Suppressor macrophage (primary cell): Measurements from ENCODE around the gene CHSY1.
A peak's percentile ranks its signal among the peaks of the same experiment; 100 is the strongest.

Experiments used
- DNase-seq, 4 experiments: peaks; one replicate each; pipeline ENCODE4 v3.0.0-alpha.2; 2020 to 2022

Gene CHSY1

DNA sequence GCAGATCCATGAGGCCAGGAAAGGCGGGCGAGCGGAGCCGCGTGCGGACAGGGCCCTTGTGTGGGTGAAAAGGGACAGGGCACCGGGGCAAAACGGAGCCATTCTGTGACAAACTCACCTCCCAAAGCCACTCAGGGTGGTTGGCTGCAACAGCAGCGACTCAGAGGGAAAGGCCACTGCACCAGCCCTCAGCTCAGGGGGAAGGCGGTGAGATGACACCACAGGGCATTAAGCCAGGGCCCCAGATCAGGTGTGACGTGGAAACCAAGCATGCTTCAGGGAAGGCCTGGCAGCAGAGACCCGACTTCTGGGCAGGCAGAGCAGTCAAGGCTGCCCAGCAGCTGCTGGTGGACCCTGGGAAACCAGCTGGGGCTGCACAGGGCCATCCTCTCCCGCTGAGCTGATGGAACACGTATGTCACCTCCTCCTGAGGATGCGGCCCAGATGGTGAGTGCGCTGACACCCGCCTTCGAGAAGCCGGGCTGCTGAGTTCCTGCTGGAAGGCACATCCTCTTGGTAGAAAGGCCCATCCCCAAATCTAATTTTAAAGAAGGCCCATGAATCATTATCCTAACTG lies 82.3 kb downstream of the CHSY1 start:
- DNase-seq = no peak

DNA sequence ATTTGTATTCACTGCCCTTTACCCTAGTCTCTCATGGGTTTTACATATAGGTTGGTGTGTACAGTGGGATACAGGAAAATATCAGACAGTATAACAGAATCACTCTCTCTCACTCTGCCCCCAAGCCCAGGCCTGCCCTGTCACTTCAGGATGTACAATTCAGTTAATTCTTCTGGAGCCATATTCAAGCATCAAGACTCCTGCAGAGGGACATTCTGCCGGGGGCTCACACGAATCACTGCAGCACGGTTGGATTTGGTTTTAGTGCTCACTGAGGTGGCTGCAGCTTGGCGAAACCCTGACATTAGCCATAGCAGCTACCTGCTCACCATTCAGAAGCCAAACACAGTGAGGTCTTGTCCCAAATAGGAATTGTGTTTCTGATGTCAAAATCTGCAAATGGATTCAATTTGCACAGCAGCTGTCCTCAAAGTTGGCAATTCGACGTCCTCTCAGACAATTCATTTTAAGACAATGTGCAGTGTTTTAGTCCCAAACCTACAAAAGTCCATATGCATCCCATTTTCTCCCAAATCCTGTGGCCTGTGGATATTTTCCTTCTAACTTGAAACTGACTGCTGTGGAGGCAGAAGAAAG lies 82.9 kb downstream of the CHSY1 start:
- DNase-seq = no peak

DNA sequence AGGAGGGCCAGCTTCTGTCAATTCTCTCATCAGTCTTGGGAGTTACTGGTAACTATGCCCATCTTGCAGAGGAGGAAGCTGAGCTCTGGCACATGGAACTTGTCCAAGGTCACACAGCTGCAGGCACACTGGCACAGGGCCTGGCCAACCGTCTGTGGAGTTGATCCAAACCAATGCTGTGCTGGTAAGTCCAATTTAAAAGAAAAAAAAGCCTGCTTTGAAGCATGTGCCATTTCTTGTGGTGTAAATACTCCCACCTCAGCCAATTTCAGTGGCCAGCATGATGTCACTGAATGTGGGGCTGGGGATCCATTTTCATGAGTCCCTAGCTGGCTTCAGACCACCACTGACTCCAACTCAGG lies 83.4 kb downstream of the CHSY1 start:
- peak in 3 of 4 experiments; percentile 48 to 55 (median 50) for DNase-seq

DNA sequence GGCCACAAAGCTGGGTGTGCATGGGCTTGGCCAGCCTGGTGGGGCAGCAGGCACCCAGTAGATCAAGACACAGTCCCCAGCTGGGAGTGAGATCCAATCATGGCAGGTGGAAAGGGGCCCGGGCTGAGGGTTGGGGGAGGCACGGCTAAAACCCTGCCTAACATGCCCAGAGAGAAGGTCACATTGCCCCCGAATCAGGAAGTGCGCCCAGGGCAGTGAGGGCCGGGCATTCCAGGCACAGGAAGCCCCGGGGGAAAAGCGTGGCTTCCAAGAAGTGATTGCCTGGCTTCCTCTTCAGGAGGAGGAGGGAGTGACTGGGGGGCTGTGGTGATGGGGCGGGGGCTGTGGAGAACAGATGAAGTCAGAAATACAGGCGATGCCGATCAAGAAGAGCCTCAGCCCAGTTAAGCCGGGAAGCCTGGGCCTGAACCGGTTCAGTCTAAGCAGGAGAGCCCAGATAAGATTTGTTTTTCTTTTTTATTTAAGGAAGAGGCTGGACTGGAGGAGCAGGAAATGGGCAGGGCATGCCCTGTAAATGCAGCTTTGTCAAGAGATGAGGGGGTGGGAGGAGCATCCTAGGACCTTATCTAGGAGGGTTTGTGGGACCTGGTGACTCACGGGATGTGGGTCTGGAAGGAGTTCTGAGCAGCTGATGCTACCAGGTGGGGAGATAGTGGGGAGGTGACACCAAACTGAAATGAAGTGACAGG lies 83.9 kb downstream of the CHSY1 start:
- peak; percentile 53 to 73 (median 66) for DNase-seq

DNA sequence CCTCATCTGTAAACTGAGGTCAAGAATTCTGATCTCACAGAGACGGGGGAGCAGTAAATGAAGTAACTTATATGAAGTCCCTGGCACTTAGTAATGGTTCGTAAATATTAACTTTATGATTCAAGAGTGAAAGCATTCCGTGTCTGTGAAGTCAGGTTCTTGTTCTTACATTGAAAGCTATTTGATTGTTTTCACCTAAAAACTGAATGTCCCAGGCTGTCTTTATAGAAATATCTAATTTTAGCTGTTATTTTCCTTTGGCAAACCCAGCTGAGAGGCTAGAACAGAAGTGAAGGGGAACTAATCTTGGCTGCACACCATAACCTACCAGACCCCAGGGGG lies 84.5 kb downstream of the CHSY1 start:
- DNase-seq = no peak

DNA sequence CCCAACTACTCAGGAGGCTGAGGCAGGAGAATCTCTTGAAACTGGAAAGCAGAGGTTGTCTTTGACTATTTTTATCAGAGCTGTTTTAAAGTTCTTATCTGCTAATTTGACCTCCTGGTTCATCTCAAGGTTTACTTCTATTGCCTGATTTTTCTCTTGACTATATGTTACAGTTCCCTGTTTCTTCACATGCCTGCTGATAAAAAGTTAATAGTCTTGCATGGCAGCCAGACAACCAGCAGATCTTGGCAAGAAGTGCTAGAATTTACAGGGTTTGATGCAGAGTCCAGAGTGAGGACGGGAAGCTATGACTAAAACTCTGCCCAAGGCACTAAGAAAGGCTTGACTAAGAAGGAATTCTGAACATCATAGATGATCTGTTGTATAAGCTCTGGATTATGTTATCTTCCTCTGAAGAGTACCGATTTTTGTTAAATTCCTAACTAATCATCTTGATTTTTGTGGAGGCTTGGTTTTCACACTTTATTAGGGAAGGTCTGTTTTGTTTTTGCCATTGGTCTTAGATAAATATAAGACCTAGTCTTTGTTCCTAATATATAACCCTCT lies 85.9 kb downstream of the CHSY1 start:
- no peak for DNase-seq

DNA sequence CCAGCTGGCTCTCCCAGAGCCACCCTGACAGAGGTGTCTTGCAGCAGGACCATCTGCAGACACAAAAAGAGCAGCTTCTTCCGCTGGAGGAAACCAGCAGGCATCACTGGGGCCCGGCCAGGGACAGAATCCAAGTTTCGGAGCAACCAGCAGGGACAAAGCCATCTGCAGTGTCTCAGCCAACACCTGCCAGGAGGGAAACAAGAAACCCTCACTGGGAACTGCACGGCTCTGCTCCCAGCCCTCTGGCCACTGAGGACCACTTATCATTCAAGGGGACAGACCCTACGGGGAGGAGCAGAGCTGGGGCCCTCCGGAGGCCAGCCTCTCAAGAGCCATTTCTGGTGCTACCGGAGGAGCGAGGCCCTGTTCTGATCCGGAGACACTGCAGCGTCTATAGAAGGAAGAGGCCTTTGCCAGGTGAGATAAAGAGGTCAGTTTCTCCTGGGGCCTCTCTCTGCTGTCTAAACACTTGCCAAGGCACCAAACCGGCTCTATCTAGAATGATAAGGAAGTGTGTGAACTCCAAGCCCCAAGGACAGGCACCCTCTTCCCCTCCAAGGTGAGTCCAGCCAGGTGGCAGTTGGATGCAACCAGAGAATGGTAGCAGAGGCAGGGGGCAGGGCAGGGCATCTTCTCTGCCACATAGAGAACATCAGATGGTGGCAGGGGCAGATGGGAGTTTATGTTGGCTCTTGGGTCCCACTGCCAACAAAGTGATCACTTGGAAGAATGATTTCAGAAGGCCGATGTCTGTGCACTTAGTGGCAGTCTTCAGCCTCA lies 89.0 kb downstream of the CHSY1 start:
- DNase-seq = no peak

DNA sequence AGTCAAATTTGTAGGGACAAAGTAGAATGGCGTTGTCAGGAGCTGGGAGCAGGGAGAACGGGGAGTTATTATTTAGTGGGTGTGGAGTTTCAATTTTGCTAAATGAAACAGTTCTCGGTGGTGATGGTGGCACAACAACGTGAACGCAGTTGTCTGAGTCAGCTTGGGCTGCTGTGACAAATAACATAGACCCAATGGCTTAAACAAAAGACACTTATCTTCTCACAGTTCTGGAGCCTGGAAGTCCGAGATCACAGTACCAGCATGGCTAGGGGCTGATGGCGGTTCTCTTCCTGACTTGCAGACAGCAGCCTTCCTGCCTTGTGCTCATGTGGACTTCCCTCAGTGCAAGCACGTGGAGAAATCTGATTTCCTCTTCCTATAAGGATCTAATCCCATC lies 90.2 kb downstream of the CHSY1 start:
- DNase-seq = no peak

DNA sequence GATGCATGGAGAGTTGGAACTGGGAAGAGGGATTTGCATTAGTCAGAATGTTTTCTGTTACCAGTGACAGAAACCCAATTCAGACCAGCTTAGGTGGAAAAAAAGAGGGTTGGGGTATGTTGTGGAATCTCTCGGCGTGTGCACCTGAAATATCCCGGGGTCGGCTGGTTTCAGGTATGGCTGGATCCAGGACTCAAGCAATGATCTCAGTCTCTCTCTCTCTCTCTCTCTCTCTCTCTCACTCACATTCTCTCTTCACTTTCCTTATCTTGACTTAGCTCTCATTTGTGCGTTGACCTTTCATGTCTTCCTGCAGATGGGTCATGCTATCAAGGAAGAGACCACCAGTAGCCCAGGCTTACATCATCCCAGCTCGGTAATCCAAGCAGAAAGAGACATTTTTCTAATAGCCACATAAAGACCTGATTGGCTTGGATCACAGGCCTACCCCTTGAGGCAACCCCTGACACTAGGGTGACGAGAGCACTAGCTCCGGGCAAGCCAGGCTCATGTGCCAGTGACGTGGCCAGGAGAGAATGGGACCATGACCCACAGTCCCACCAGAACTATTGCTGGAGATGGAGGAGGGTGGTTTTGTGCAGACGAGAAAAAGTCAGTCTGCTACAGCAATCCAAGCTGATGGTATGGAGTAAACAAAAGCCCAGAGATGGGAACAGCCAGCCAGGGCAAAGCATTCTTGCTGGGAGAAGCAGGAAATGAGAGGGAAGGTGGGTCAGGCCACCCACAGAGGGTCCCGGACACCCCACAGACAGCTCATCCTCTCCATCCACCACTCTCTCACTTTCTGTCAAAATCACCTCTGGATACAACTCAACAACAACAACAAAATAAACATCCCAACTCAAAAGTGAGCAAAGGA lies 91.7 kb downstream of the CHSY1 start:
- no peak for DNase-seq

DNA sequence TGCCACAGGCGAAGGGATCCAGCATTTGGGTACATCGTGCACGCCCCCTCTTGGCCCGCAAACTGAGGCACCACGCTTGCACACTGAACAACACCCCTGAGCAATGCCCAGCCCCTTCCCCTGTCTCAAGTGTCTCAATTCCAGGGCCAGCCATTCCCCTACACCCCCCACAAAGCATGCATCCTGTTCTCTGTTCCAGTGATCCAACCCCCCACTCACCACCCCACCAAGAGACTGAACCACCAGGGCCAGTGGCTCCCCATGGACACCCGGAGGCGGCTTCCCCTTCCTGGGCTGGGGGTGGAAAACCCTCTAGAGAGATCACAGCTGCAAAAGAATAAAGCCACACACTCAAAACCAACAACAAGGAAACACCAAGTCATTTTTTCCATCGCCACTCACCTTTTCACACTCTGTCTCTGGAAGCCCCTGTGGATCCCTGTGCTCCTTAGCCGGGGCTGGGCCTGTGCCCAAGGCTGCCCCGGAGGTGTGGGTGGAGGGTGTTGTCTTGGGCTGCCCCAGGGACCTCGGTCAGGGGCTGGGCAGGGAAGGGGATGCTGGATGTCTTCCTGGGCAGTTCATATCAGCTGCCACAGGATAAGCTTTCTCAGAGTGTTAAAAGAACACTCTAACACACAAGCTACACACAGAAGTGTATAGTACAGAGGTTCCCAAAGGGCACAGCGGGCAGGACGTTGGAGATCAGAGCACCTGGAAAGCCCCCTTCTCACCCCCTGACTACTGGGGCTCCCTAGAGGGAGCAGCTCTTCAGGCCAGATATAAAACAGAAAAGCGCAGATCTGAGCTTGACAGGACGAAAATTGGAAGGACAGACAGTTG lies 92.5 kb downstream of the CHSY1 start:
- peak; percentile 28 to 59 (median 40) for DNase-seq

DNA sequence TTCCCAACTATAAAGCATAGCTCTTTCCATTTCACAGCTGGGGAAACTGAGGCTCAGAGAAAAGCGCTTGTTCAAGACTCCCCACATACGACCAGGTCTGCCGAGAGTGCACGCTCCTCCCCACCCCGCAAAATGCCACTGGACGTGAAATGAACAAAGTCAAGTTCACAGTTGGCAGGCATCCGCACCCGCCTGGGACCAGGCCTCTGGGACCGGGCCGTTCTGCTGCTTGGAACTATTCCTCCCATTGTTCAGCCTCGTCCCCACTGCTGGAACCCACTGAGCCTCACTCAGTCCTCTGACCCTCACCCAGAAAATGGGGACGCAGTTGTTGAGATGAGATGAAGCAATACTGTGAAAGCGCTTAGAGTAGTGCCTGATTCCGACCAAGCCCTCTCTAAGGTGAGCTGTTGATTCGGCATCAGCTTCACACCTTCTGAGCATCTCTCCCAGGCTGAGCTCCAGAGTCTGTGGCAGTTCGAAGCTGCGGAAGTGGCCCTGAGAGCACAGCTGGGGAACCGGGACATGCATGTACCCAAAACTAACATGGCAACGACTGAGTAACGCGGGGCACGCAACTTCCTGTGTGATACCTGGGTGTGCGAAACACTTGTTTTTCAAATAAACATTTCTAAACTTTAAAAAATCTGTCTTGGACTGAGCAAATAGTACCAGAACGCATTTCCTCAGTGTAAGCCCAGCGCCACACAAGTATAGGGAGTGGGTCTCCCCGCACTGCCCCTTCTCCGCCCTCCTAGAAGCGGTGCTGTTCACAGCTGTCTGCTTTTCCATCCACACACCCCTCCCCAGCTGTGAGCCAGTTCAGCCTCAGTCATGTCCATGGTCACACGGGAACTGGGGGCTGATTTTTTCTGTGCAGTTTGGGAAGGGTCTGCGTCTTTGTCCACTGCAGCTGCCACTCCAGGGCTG lies 93.4 kb downstream of the CHSY1 start:
- no peak for DNase-seq

DNA sequence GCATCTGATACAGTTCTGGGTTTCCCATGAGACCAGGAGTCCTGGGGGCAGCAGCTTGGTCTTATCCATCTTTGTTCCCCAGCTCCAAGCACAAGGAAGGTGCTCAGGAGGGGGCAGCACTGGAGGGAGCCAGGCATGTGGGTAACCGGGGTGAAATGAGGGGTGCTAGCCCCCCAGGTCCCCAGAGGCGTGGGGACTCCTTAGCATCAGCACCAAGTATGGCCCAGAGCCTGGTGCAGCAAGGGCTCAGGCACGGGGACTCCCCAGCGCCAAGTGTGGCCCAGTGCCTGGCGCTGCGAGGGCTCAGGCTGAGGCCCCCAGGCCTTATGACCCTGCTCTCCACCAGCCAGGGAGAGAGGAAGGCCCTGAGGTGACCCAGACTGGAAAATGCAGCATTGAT lies 94.1 kb downstream of the CHSY1 start:
- DNase-seq = no peak

DNA sequence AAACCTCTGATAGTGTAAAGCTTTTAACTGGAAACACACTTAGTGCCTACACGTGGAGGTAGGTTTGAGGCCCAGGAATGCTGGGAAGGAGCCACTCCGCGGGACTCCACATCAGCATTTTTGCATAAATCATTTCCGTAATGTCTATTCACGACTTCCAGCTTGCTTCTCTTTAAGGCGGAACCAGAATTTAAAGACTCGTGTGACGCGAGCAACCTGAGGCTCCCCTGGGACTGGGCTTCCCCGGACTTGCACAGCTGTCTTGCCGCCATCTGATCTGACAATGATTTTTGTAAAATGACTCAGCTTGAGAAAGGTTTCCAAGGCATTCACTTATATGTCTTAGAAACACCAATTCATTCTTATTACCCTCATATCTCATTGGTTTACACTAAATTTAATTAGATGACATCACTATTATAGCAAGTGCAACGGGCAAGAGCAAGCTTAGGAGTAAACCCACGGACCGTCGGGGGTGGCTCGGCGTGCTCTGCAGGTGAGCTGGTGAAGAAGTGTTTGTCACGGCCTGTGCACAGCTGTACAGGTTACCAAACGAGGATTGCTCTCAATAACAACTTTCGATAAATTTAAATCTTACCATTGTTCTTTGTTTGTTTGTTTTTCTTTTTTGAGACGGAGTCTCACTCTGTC lies 95.2 kb downstream of the CHSY1 start:
- no peak for DNase-seq

DNA sequence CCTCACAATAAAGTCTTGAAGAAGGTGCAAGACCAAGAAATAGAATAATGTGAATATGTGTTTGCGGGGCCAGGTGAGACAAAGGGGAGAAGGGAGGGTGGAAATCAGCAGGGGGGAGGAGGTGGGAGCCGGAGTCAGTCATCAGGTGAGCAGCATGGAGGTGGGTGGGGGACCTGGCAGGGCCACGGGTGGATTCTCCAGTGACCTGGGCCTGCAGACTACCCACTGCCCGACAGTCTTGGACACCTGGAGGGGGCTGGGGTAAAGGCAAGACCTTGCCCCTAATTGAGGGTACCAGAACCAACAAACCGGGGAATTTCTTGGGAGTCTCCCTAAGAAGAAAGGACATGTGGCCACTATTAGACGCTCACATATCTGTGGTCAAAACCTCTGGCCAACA lies 95.8 kb downstream of the CHSY1 start:
- no peak for DNase-seq

DNA sequence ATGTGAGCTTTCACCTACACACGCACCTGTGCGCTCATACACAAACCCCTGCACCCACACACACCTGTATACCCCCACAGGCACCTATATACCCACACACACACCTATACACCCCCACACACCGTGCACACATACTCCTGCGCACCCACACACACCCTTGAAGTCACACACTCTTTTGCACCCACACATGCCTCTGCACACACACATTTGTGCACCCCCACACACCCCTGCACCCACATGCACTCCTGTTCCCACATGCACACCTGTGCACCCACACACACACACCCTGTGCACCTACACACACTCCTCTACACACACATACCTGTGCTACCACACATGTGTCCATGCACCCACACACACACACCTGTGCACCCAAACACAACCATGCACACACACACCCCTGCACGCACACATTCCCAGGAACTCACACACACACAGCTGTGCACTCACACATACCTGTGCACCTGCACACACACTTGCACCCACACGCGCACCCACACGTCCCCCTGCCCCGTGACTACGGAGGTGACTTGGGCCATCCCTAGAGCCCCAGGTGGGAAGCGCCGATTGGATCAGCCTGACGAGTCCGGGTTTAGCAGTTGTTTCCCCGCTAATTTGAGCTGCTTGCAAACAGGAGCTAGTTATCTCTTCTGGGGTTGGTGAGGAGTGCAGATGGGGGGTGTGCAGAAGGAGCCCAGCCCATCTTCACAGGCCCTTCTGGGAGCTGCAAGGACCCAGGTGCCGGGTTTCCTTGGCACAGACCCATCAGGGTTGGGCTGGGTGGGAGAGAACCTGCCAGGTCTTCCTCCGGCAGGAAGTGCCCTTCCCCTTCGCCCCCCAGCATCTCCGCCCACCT lies 97.8 kb downstream of the CHSY1 start:
- no peak for DNase-seq

DNA sequence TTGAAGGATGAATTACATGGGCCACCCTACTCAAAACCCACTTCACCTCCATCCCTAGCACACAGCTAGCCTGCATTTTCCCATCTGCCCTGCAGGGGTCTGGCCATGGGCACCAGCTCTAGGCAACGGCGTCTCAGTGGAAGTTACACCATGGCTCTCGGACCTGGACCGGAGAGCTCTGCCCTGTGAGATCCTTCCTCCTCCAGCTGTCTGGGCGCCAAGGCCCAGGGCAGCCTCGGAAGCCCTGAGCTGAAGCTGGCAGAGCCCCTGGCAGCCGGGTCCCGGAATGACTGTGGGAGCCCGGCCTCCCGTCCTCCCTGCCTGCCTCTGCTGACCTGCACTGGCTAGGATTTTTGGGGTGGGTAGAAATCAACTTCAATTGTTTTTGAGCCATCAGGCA lies 98.9 kb downstream of the CHSY1 start:
- DNase-seq = peak in 2 of 4 experiments; percentile 52 to 54

DNA sequence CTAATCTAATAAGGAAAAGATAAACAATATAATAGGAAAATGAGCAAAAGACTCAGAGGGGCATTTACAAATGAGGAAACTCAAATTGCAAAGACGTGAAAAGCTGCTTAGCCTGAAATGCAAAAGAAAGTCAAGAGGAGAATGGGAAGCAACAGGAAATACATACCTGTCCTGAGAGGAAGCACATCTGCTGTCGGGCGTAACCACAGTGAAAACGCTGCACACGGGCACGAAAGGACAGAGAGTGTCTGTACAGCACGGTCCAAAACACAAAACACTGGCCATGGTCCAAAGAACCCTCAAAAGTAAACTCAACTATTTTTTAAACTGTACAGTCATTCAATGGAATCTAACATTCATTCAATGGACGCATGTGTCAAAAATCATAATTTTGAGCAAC lies 100.6 kb downstream of the CHSY1 start:
- DNase-seq = no peak

DNA sequence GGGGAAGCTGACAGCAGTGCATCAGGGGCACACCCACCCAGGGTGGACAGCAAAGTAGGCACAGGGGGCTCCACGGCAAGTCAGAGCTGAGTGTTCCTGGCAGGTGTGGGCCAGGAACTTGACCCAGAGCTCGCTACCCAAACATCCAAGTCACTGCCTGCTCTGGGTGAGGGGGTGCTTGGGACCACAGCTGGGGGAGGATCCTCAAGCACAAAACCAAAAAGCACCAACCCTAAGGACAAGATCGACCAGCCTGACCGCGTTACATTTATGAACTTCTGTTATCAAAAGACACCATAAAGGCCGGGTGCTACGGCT lies 101.2 kb downstream of the CHSY1 start:
- no peak for DNase-seq
